Fibroblast of lung (primary cell): ENCODE measurements around the gene ANK2.

ENCODE experiments used
- CTCF ChIP-seq, 2 donors: IDR thresholded peaks in 1 of 2; conservative IDR thresholded peaks in 1 of 2; 1 replicate in 1 of 2; 2 replicates in 1 of 2; pipeline ENCODE4 v1.5.1; 2011 to 2012; ENCODE audit warnings: low read length in 2 of 2, control low read depth in 1 of 2, inconsistent platforms in 1 of 2, low read depth in 1 of 2, mild to moderate bottlenecking in 1 of 2
- EZH2 ChIP-seq: IDR thresholded peaks from 2 replicates; pipeline ENCODE4 v1.5.1; 2012; ENCODE audit warnings: low read length, control low read depth, mild to moderate bottlenecking; ENCODE audit errors: missing control alignments

GRCh38 chr4:113051361-113051760 is 1.9 kb downstream of the ANK2 start:
- no peak for TF ChIP-seq CTCF (conservative IDR thresholded peaks at IDR 0.05 in 1 of 2, IDR thresholded peaks at IDR 0.05 in 1 of 2; ENCODE audit: low read depth in 1 of 2, low read length in 2 of 2)
- no peak for TF ChIP-seq EZH2
